Endodermal cell (in vitro differentiated cells): ENCODE measurements around the gene DNM2. TPM values are rescaled to one million over a fixed set of nuclear protein-coding genes. Genes with fewer than 3 reads are reported as not detected.
A peak's percentile ranks its signal among the peaks of the same experiment; 100 is the strongest.

Source experiments
- DNase-seq: peaks from one replicate; pipeline ENCODE4 v3.0.0-alpha.2; 2017
- H3K27ac ChIP-seq: 2 replicates; pipeline ENCODE4 v1.5.1; 2013; ENCODE audit warnings: mild to moderate bottlenecking, low read depth, low read length, moderate library complexity
- H3K27me3 ChIP-seq: 2 replicates; pipeline ENCODE4 v1.6.1; 2013; ENCODE audit warnings: mild to moderate bottlenecking, low read length, moderate library complexity; ENCODE audit not compliant: insufficient read depth, control insufficient read depth, poor library complexity, severe bottlenecking
- H3K36me3 ChIP-seq: 2 replicates; pipeline ENCODE4 v1.7.0; 2013; ENCODE audit warnings: mild to moderate bottlenecking, low read length, moderate library complexity; ENCODE audit not compliant: control insufficient read depth, insufficient read depth
- H3K4me1 ChIP-seq: one replicate; pipeline ENCODE4 v1.7.0; 2013; ENCODE audit warnings: low read length; ENCODE audit not compliant: control insufficient read depth, insufficient read depth
- H3K4me3 ChIP-seq: 2 replicates; pipeline ENCODE4 v1.5.1; 2013; ENCODE audit warnings: mild to moderate bottlenecking, low read length, moderate library complexity
- H3K9ac ChIP-seq: 2 replicates; pipeline ENCODE4 v1.6.1; 2013; ENCODE audit warnings: mild to moderate bottlenecking, low read length, moderate library complexity; ENCODE audit not compliant: poor library complexity, severe bottlenecking; ENCODE audit errors: extremely low read depth
- H3K9me3 ChIP-seq: 2 replicates; pipeline ENCODE4 v1.6.1; 2013; ENCODE audit warnings: mild to moderate bottlenecking, low read length, moderate library complexity; ENCODE audit not compliant: control insufficient read depth
- H3K27ac Mint-ChIP-seq: 2 replicates; pipeline ENCODE4 v1.8.0; 2020; ENCODE audit warnings: mixed read lengths
- H3K27me3 Mint-ChIP-seq: 2 replicates; pipeline ENCODE4 v1.8.0; 2021; ENCODE audit warnings: mild to moderate bottlenecking, mixed read lengths; ENCODE audit not compliant: insufficient read depth
- H3K36me3 Mint-ChIP-seq: 2 replicates; pipeline ENCODE4 v1.8.0; 2020; ENCODE audit warnings: low read depth, mixed read lengths
- H3K4me1 Mint-ChIP-seq: 2 replicates; pipeline ENCODE4 v1.8.0; 2020; ENCODE audit warnings: mixed read lengths
- H3K4me3 Mint-ChIP-seq: 2 replicates; pipeline ENCODE4 v1.8.0; 2020; ENCODE audit warnings: mild to moderate bottlenecking, moderate library complexity, mixed read lengths
- H3K9me3 Mint-ChIP-seq: 2 replicates; pipeline ENCODE4 v1.8.0; 2020; ENCODE audit warnings: mild to moderate bottlenecking, mixed read lengths
- WGBS, 2 experiments: methylation state at CpG; one replicate each; pipeline versions ENCODE4 v1.1.5 to v1.1.7; 2013; ENCODE audit warnings: missing lambda C conversion rate in 2 of 2, mixed read lengths in 1 of 2; ENCODE audit not compliant: insufficient coverage in 1 of 2, insufficient read length in 1 of 2; 5-methylcytosine and 5-hydroxymethylcytosine counted together
- total RNA-seq, 2 donors: library from RNA; stranded (reverse); fragmentation: NEBNext Ultra II Directional in 1 of 2; extraction: Animal tissue kit (Norgen Biotek cat#: 25700) in 1 of 2; gene quantifications; 2 replicates in 1 of 2; 3 replicates in 1 of 2; pipeline ENCODE4 v1.2.1, GENCODE V29; 2021
- TF ChIP-seq, protein P1 (sequence below): fragments of 200-600 bp; sonication (generic); conservative IDR thresholded peaks from 2 replicates; pipeline ENCODE4 v1.5.0; 2021; ENCODE audit warnings: antibody characterized with exemption, mild to moderate bottlenecking

DNM2 gene
- total RNA-seq, 2 donors from 2014 or later = 118 to 136 TPM

DNA sequence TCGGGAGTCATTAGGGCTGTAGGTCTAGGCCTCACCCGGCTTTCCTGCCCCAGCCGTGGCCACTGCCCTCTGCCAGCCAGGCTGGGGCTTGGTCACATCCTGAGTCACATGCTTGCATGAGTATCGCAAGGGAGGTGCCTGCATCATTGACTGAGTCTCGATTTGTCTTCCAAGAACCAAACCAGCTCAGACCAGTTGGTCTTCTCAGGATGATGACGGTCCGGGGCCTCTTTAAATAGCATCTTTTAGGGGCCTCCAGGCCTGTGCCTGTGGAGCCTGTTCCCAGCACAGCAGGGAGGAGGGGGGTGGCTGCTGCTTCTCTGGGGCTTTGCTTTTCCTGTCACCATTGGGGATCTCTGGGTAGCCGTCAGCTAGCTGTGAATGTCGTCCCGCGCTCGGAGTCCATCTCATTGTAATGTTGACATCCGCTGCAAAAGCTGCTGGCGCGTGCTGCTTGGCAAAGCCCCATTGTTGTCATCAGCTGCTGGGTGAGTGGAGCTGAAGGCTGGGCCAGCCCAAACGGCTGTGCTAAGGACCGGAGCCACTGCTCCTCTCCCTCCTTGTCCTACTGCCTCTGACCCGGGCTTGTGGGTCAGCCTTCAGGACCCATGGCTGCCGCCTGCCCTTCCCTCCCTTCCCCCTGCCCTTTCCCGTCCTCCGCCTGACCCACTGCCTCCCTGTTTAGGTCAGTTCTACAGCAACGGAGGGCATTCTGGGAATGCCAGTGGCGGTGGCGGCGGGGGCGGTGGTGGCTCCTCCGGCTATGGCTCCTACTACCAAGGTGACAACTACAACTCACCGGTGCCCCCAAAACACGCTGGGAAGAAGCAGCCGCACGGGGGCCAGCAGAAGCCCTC is 31.0 kb upstream of the DNM2 start:
- WGBS, 2 experiments = 94 to 98% methylated on average over 15 to 31 of the region's 31 CpGs

DNA sequence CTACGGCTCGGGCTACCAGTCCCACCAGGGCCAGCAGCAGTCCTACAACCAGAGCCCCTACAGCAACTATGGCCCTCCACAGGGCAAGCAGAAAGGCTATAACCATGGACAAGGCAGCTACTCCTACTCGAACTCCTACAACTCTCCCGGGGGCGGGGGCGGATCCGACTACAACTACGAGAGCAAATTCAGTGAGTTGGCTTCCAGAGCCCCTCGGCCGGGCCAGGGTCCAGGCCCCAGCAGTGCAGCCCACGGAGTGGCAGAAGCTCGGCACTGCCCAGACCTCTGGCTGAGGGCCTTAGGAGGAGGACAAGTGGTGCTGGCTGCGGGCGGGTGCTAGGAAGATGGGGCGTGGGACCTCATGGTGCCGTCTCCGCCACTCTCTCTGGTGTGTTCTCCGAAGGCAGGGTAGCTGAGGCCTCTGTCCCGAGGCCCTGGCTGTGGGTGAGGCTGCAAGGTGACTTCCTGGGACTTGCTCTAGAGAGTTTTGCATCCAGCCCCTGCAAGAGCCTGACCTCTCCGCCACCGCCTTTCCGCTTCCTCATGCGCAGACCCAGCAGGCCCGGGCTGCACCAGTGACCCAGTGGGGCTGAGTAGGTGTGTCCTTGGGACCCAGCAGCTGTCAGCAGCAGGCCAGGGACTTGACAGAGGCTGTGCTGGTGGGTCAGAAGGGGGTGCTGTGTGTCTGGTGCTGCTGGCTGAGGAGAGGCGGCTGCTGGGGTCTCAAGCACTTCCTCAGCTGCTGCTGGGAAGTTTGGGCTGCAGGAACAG is 30.2 kb upstream of the DNM2 start:
- Mint-ChIP-seq H3K9me3 (no peaks in the 10 kb centered on the region), H3K27me3 (no peaks in the 10 kb centered on the region), H3K4me3 (no peak overlapping the region), H3K36me3 (peaks cover 86% of the 10 kb centered on the region), H3K27ac (peak overlapping the region; percentile 52), H3K4me1 (no peaks in the 10 kb centered on the region)
- H3K9ac ChIP-seq = no peak overlapping the region
- no peak overlapping the region for H3K27ac ChIP-seq
- DNase-seq = no peak
- no peaks in the 10 kb centered on the region for H3K4me1 ChIP-seq
- TF ChIP-seq, protein P1, sequence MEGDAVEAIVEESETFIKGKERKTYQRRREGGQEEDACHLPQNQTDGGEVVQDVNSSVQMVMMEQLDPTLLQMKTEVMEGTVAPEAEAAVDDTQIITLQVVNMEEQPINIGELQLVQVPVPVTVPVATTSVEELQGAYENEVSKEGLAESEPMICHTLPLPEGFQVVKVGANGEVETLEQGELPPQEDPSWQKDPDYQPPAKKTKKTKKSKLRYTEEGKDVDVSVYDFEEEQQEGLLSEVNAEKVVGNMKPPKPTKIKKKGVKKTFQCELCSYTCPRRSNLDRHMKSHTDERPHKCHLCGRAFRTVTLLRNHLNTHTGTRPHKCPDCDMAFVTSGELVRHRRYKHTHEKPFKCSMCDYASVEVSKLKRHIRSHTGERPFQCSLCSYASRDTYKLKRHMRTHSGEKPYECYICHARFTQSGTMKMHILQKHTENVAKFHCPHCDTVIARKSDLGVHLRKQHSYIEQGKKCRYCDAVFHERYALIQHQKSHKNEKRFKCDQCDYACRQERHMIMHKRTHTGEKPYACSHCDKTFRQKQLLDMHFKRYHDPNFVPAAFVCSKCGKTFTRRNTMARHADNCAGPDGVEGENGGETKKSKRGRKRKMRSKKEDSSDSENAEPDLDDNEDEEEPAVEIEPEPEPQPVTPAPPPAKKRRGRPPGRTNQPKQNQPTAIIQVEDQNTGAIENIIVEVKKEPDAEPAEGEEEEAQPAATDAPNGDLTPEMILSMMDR = no peak
- no peaks in the 10 kb centered on the region for H3K9me3 ChIP-seq
- H3K27me3 ChIP-seq = no peaks in the 10 kb centered on the region
- WGBS, 2 experiments = 94% methylated on average over 18 to 25 of the region's 25 CpGs
- peaks cover 96% of the 10 kb centered on the region for H3K36me3 ChIP-seq
- H3K4me3 ChIP-seq = no peak overlapping the region

More for the DNA sequence above, 31.0 kb upstream of the DNM2 start:
- no peak for DNase-seq
- no peaks in the 10 kb centered on the region for H3K4me1 ChIP-seq
- no peaks in the 10 kb centered on the region for H3K27me3 ChIP-seq
- H3K4me1 Mint-ChIP-seq = no peaks in the 10 kb centered on the region
- TF ChIP-seq, protein P1 = no peak
- no peak overlapping the region for H3K27ac ChIP-seq
- H3K4me3 ChIP-seq = no peak overlapping the region
- no peak overlapping the region for H3K27ac Mint-ChIP-seq
- no peaks in the 10 kb centered on the region for H3K9me3 ChIP-seq
- no peaks in the 10 kb centered on the region for H3K27me3 Mint-ChIP-seq
- H3K36me3 Mint-ChIP-seq = peaks cover 84% of the 10 kb centered on the region
- peaks cover 96% of the 10 kb centered on the region for H3K36me3 ChIP-seq
- no peaks in the 10 kb centered on the region for H3K9me3 Mint-ChIP-seq
- no peak overlapping the region for H3K9ac ChIP-seq
- H3K4me3 Mint-ChIP-seq = no peak overlapping the region

DNA sequence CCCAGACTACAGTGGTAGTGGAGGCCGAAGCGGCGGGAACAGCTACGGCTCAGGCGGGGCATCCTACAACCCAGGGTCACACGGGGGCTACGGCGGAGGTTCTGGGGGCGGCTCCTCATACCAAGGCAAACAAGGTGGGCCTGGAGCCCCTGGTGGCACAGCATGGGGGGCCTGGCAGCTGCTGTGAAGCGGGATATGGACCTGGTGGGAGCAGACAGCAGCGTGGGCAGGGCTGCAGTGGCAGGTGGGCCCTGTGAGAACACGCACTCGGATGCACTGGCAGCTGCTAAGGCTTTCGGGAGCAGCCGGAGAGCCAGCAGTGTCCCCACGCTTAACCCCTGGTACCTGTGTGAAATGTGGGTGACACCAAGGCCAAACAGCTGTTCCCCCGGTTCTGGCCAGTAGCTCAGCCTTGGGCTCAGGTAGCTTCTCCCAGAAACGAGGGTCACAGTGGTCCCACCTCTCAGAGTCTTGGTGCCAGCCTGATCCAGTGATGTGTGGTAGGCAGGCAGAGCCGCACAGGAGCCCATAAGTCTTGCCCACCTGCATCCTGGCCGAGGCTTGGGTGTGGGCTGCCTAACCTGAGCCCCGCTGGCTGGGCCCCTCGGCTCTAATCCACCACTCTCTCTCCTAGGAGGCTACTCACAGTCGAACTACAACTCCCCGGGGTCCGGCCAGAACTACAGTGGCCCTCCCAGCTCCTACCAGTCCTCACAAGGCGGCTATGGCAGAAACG is 29.2 kb upstream of the DNM2 start:
- no peaks in the 10 kb centered on the region for H3K27me3 Mint-ChIP-seq
- TF ChIP-seq, protein P1 = no peak
- Histone ChIP-seq H3K9me3 (no peaks in the 10 kb centered on the region), H3K4me3 (no peak overlapping the region), H3K4me1 (no peaks in the 10 kb centered on the region), H3K9ac (no peak overlapping the region), H3K36me3 (peaks cover 93% of the 10 kb centered on the region), H3K27ac (no peak overlapping the region), H3K27me3 (no peaks in the 10 kb centered on the region)
- peaks cover 79% of the 10 kb centered on the region for H3K36me3 Mint-ChIP-seq
- no peaks in the 10 kb centered on the region for H3K9me3 Mint-ChIP-seq
- H3K4me1 Mint-ChIP-seq = no peaks in the 10 kb centered on the region
- 96 to 99% methylated on average over 14 to 27 of the region's 27 CpGs for WGBS, 2 experiments
- no peak overlapping the region for H3K4me3 Mint-ChIP-seq
- DNase-seq = no peak
- H3K27ac Mint-ChIP-seq = no peak overlapping the region
